K562 (cell line): Measurements from ENCODE around the gene SDF4.
A peak's percentile ranks its signal among the peaks of the same experiment; 100 is the strongest.

ENCODE experiments used
- CCAR2 ChIP-seq: fragments of 200-400 bp; formaldehyde crosslinking; IDR thresholded peaks from 2 replicates; pipeline ENCODE4 v1.6.1; 2017; ENCODE audit warnings: mild to moderate bottlenecking, low read depth, low read length
- CREB3 ChIP-seq: fragments of 450-650 bp; conservative IDR thresholded peaks from 2 replicates; pipeline ENCODE4 v1.6.1; 2016; ENCODE audit warnings: missing genetic modification characterization, low read depth, mild to moderate bottlenecking, missing compliant biosample characterization, moderate library complexity
- EP300 ChIP-seq: IDR thresholded peaks from 2 replicates; pipeline ENCODE4 v1.6.1; 2012; ENCODE audit warnings: low read length, improper control_type of control experiment
- ETV6 ChIP-seq, 3 experiments: fragments of 150-350 bp in 1 of 3; sonication (generic) in 1 of 3; formaldehyde crosslinking in 1 of 3; IDR thresholded peaks; 2 replicates each; pipeline versions ENCODE4 v1.6.1 to v1.8.0; 2014 to 2022; ENCODE audit warnings: borderline replicate concordance in 2 of 3, low read depth in 2 of 3, antibody characterized with exemption in 1 of 3, low read length in 1 of 3, mild to moderate bottlenecking in 1 of 3, missing genetic modification reagents in 1 of 3
- KAT8 ChIP-seq: fragments of 450-650 bp; IDR thresholded peaks from 2 replicates; pipeline ENCODE4 v1.6.1; 2016; ENCODE audit warnings: low read depth, mild to moderate bottlenecking
- MAZ ChIP-seq, 2 experiments: fragments of 450-650 bp in 1 of 2; sonication (generic) in 1 of 2; formaldehyde crosslinking; IDR thresholded peaks in 1 of 2; conservative IDR thresholded peaks in 1 of 2; 2 replicates each; pipeline versions ENCODE4 v1.4.0 to v1.5.0; 2020; ENCODE audit warnings: mild to moderate bottlenecking in 1 of 2, missing genetic modification reagents in 1 of 2
- SMC3 ChIP-seq: conservative IDR thresholded peaks from 2 replicates; pipeline ENCODE4 v1.6.1; 2011; ENCODE audit warnings: low read depth, low read length, improper control_type of control experiment; ENCODE audit not compliant: insufficient read depth
- U2AF1 ChIP-seq: fragments of 200-400 bp; formaldehyde crosslinking; optimal IDR thresholded peaks from 2 replicates; pipeline ENCODE3; 2017; ENCODE audit warnings: mild to moderate bottlenecking, low read depth, low read length, moderate library complexity
- ZNF384 ChIP-seq: IDR thresholded peaks from 2 replicates; pipeline ENCODE4 v1.6.1; 2012; ENCODE audit warnings: low read depth, low read length, improper control_type of control experiment

DNA sequence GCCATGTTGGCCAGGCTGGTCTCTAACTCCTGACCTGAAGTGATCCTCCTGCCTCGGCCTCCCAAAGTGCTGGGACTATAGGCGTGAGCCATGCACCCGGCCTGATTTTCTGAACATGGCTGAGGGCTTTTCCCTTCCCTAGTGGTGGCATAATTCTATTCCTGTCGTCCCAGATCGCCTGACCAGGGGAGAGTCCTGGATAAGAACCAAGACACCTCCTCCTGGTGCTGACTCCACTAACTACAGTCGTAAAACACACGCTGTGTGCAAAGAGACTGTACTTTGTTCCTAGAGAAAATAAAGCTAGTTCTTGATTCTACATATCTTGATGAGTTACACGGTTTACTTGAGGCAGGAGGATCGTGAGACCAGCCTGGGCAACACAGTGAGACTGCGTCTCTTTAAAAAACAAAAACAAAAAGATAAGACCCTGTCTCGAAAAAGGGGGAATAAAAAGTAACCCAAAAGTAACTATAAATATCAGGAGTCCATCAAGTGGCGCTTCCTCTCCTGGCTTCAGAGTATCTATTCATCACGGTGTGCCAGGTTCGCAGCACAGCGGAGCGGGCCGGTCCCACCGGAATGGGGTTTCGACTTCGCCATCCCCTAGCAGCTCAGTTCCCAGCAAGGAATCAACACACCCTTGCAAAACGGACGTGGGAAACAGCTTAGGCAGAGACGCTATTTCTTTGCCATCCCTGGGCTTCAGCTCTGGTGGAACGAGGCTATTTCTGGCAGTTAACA, 973 bp downstream of the SDF4 start:
- TF ChIP-seq MAZ (CRISPR knock-in tag; conservative IDR thresholded peaks at IDR 0.05 in 1 of 2, IDR thresholded peaks at IDR 0.05 in 1 of 2) (no peak), EP300 (no peak), ETV6 (IDR thresholded peaks at IDR 0.05; ENCODE audit: borderline replicate concordance in 1 of 2, low read depth in 2 of 2, low read length in 1 of 2) (no peak), ETV6 (CRISPR knock-in tag; IDR thresholded peaks at IDR 0.05; ENCODE audit: borderline replicate concordance) (no peak), KAT8 (no peak), CREB3 (tag) (no peak), SMC3 (0 out of 2 replicates have a peak, but pooled peaks have one; percentile 11), CCAR2 (no peak), U2AF1 (no peak), ZNF384 (no peak)
